HepG2 (cell line): ENCODE data around the gene ABI3BP. TPM values are rescaled to one million over a fixed set of nuclear protein-coding genes. Genes with fewer than 3 reads are reported as not detected.
A peak's percentile ranks its signal among the peaks of the same experiment; 100 is the strongest.

Experiments used
- ADNP ChIP-seq: sonication (generic); formaldehyde crosslinking; IDR thresholded peaks from 2 replicates; pipeline ENCODE4 v1.4.0; 2020; ENCODE audit warnings: missing genetic modification reagents
- ATF7 ChIP-seq, 2 experiments: fragments of 450-650 bp in 1 of 2; sonication (generic) in 1 of 2; formaldehyde crosslinking in 1 of 2; IDR thresholded peaks; 2 replicates each; pipeline versions ENCODE4 v1.4.0 to v1.6.1; 2016 to 2020; ENCODE audit warnings: antibody characterized with exemption in 1 of 2, mild to moderate bottlenecking in 1 of 2, missing genetic modification reagents in 1 of 2
- JARID2 ChIP-seq: sonication (generic); formaldehyde crosslinking; IDR thresholded peaks from 2 replicates; pipeline ENCODE4 v1.8.1; 2023; ENCODE audit warnings: missing genetic modification reagents, inconsistent platforms; ENCODE audit not compliant: insufficient replicate concordance
- KDM6A ChIP-seq: IDR thresholded peaks from 2 replicates; pipeline ENCODE4 v1.6.1; 2016; ENCODE audit warnings: low read depth
- MED1 ChIP-seq: sonication (generic); formaldehyde crosslinking; IDR thresholded peaks from 2 replicates; pipeline ENCODE4 v1.4.0; 2020; ENCODE audit warnings: missing genetic modification reagents
- MTA1 ChIP-seq: sonication (generic); formaldehyde crosslinking; IDR thresholded peaks from 2 replicates; pipeline ENCODE4 v1.4.0; 2020; ENCODE audit warnings: missing genetic modification reagents, mild to moderate bottlenecking, borderline replicate concordance
- NFE2L1 ChIP-seq: sonication (generic); formaldehyde crosslinking; IDR thresholded peaks from 2 replicates; pipeline ENCODE4 v1.4.0; 2020; ENCODE audit warnings: missing genetic modification reagents, mild to moderate bottlenecking, borderline replicate concordance
- REL ChIP-seq: sonication (generic); formaldehyde crosslinking; conservative IDR thresholded peaks from 2 replicates; pipeline ENCODE4 v1.8.0; 2022; ENCODE audit warnings: mild to moderate bottlenecking, missing genetic modification reagents, moderate library complexity
- RFXANK ChIP-seq: IDR thresholded peaks from 2 replicates; pipeline ENCODE4 v1.6.1; 2016
- SRSF4 ChIP-seq: fragments of 200-400 bp; formaldehyde crosslinking; IDR thresholded peaks from one replicate; pipeline ENCODE4 v1.6.1; 2018; ENCODE audit warnings: mild to moderate bottlenecking, low read depth, low read length, moderate library complexity; ENCODE audit not compliant: poor library complexity, severe bottlenecking
- TBX2 ChIP-seq: sonication (generic); formaldehyde crosslinking; IDR thresholded peaks from 2 replicates; pipeline ENCODE4 v1.5.0; 2020; ENCODE audit warnings: missing genetic modification reagents, mild to moderate bottlenecking, borderline replicate concordance
- TEAD3 ChIP-seq: optimal IDR thresholded peaks from 2 replicates; pipeline ENCODE3; 2016; ENCODE audit warnings: borderline replicate concordance
- ZNF160 ChIP-seq: sonication (generic); formaldehyde crosslinking; IDR thresholded peaks from 2 replicates; pipeline ENCODE4 v1.8.0; 2022; ENCODE audit warnings: mild to moderate bottlenecking, inconsistent platforms, missing genetic modification reagents
- ZNF224 ChIP-seq: sonication (generic); formaldehyde crosslinking; IDR thresholded peaks from 2 replicates; pipeline ENCODE4 v1.5.0; 2020; ENCODE audit warnings: mild to moderate bottlenecking, missing genetic modification reagents
- ZNF280B ChIP-seq: sonication (generic); formaldehyde crosslinking; IDR thresholded peaks from 2 replicates; pipeline ENCODE4 v1.5.0; 2020; ENCODE audit warnings: missing genetic modification reagents, mild to moderate bottlenecking, borderline replicate concordance
- ZNF484 ChIP-seq: sonication (generic); formaldehyde crosslinking; IDR thresholded peaks from 2 replicates; pipeline ENCODE4 v1.5.1; 2020; ENCODE audit warnings: mild to moderate bottlenecking, low read depth, missing genetic modification reagents, borderline replicate concordance
- ZNF546 ChIP-seq: sonication (generic); formaldehyde crosslinking; conservative IDR thresholded peaks from 2 replicates; pipeline ENCODE4 v1.8.1; 2023; ENCODE audit warnings: mild to moderate bottlenecking, missing genetic modification reagents
- ZNF619 ChIP-seq: sonication (generic); formaldehyde crosslinking; IDR thresholded peaks from 2 replicates; pipeline ENCODE4 v1.4.0; 2020; ENCODE audit warnings: mild to moderate bottlenecking, missing genetic modification reagents
- polyA plus RNA-seq, 8 experiments: library from polyadenylated mRNA; depleted of rRNA in 3 of 8; stranded (reverse) in 7 of 8; unstranded in 1 of 8; fragments of >200 nt; fragmentation: Illumina TruSeq in 4 of 8; extraction: Trizol in 4 of 8; gene quantifications; 2 replicates each; pipeline versions ENCODE4 v1.2.1 to v1.2.3, GENCODE V29; 2011 to 2016; ENCODE audit warnings: low read depth in 4 of 8, missing spikeins in 1 of 8, mixed read lengths in 1 of 8; ENCODE audit not compliant: insufficient read depth in 1 of 8
- total RNA-seq, 5 experiments: library from RNA; depleted of rRNA; stranded (reverse); fragments of >200 nt; fragmentation: Illumina TruSeq; extraction: Trizol; gene quantifications; 2 replicates each; pipeline ENCODE4 v1.2.3, GENCODE V29; 2016; ENCODE audit warnings: low read depth in 1 of 5
- TF ChIP-seq, protein P1 (sequence below): sonication (generic); formaldehyde crosslinking; conservative IDR thresholded peaks from 2 replicates; pipeline ENCODE4 v1.8.0; 2022; ENCODE audit warnings: low read depth, missing genetic modification reagents
- TF ChIP-seq, protein P2 (sequence below): sonication (generic); formaldehyde crosslinking; IDR thresholded peaks from 2 replicates; pipeline ENCODE4 v1.5.1; 2020; ENCODE audit warnings: mild to moderate bottlenecking, moderate library complexity, missing genetic modification reagents
- TF ChIP-seq, protein P3 (sequence below): sonication (generic); formaldehyde crosslinking; IDR thresholded peaks from 2 replicates; pipeline ENCODE4 v1.9.0; 2021; ENCODE audit warnings: missing genetic modification reagents, borderline replicate concordance

Gene ABI3BP
- total and polyA plus RNA-seq, 2 of the 13 experiments (the other 11 are each of a cell fraction or from before 2014, with no cell fraction given): not detected

GRCh38 chr3:100708989-100709841 is 284.0 kb downstream of the ABI3BP start, which contains the start of gene TFG (continued):
- TF ChIP-seq ZNF280B (CRISPR knock-in tag): no peak
- TF ChIP-seq, protein P1, sequence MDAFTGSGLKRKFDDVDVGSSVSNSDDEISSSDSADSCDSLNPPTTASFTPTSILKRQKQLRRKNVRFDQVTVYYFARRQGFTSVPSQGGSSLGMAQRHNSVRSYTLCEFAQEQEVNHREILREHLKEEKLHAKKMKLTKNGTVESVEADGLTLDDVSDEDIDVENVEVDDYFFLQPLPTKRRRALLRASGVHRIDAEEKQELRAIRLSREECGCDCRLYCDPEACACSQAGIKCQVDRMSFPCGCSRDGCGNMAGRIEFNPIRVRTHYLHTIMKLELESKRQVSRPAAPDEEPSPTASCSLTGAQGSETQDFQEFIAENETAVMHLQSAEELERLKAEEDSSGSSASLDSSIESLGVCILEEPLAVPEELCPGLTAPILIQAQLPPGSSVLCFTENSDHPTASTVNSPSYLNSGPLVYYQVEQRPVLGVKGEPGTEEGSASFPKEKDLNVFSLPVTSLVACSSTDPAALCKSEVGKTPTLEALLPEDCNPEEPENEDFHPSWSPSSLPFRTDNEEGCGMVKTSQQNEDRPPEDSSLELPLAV (CRISPR knock-in tag): no peak
- peak; percentile 67 for TF ChIP-seq TEAD3 (CRISPR knock-in tag)
- TF ChIP-seq ZNF619 (CRISPR knock-in tag): no peak
- TF ChIP-seq, protein P2, sequence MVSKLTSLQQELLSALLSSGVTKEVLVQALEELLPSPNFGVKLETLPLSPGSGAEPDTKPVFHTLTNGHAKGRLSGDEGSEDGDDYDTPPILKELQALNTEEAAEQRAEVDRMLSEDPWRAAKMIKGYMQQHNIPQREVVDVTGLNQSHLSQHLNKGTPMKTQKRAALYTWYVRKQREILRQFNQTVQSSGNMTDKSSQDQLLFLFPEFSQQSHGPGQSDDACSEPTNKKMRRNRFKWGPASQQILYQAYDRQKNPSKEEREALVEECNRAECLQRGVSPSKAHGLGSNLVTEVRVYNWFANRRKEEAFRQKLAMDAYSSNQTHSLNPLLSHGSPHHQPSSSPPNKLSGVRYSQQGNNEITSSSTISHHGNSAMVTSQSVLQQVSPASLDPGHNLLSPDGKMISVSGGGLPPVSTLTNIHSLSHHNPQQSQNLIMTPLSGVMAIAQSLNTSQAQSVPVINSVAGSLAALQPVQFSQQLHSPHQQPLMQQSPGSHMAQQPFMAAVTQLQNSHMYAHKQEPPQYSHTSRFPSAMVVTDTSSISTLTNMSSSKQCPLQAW: peak; percentile 82
- TF ChIP-seq REL (CRISPR knock-in tag): peak; percentile 95; the same call in 1 of the 2 replicates
- TF ChIP-seq ADNP (CRISPR knock-in tag): no peak
- TF ChIP-seq MTA1: peak; percentile 62; the same call in 1 of the 2 replicates
- TF ChIP-seq NFE2L1 (CRISPR knock-in tag): no peak
- TF ChIP-seq ZNF546 (CRISPR knock-in tag): peak; percentile 95
- TF ChIP-seq JARID2 (CRISPR knock-in tag): no peak
- peak; percentile 25; the same call in 1 of the 2 replicates for TF ChIP-seq ZNF224
- TF ChIP-seq ZNF160 (CRISPR knock-in tag): peak; percentile 83
- TF ChIP-seq ATF7 (IDR thresholded peaks at IDR 0.05): no peak
- TF ChIP-seq ATF7 (CRISPR knock-in tag; IDR thresholded peaks at IDR 0.05): no peak
- TF ChIP-seq TBX2 (CRISPR knock-in tag): peak; percentile 46; the same call in 1 of the 2 replicates
- no peak for TF ChIP-seq KDM6A (CRISPR knock-in tag)
- no peak for TF ChIP-seq ZNF484 (CRISPR knock-in tag)
- no peak; the same call in 1 of the 2 replicates for TF ChIP-seq MED1 (CRISPR knock-in tag)
- TF ChIP-seq, protein P3, sequence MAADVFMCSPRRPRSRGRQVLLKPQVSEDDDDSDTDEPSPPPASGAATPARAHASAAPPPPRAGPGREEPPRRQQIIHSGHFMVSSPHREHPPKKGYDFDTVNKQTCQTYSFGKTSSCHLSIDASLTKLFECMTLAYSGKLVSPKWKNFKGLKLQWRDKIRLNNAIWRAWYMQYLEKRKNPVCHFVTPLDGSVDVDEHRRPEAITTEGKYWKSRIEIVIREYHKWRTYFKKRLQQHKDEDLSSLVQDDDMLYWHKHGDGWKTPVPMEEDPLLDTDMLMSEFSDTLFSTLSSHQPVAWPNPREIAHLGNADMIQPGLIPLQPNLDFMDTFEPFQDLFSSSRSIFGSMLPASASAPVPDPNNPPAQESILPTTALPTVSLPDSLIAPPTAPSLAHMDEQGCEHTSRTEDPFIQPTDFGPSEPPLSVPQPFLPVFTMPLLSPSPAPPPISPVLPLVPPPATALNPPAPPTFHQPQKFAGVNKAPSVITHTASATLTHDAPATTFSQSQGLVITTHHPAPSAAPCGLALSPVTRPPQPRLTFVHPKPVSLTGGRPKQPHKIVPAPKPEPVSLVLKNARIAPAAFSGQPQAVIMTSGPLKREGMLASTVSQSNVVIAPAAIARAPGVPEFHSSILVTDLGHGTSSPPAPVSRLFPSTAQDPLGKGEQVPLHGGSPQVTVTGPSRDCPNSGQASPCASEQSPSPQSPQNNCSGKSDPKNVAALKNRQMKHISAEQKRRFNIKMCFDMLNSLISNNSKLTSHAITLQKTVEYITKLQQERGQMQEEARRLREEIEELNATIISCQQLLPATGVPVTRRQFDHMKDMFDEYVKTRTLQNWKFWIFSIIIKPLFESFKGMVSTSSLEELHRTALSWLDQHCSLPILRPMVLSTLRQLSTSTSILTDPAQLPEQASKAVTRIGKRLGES (CRISPR knock-in tag): no peak
- TF ChIP-seq SRSF4: no peak
- TF ChIP-seq RFXANK (CRISPR knock-in tag): no peak
